HG03469 (cell line): ENCODE measurements around the gene RETREG1.
"Not testable (repeated sequence)": the region's sequence is repeated elsewhere in the genome, so short reads cannot be mapped to it uniquely, and the experiment has no call there.

Experiments used
- ATAC-seq: cut with Tn5 transposase; IDR thresholded peaks from one replicate; pipeline ENCODE4 v1.9.1; 2021; ENCODE audit warnings: mild to moderate bottlenecking, moderate library complexity, moderate number of reproducible peaks; ENCODE audit not compliant: unreplicated experiment

Gene RETREG1

DNA sequence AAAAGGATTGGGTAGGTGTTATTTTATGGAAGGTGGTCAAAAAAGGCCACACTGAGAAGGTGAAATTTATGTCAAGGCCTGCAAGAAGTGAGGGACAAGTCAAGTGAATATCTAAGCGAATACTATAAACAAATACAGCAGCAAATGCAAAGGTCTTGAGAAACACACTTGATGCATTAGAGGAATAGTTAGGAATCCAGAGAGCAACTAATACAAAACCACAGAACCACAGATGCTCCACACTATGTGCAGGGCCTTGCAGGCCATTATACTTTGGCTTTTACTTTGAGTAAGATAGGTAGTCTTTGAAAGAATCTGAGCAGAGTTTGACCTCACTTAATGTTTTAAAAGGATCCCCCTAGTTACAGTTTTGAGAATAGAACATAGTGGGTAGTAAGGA lies 155.8 kb downstream of the RETREG1 start:
- no peak for ATAC-seq

DNA sequence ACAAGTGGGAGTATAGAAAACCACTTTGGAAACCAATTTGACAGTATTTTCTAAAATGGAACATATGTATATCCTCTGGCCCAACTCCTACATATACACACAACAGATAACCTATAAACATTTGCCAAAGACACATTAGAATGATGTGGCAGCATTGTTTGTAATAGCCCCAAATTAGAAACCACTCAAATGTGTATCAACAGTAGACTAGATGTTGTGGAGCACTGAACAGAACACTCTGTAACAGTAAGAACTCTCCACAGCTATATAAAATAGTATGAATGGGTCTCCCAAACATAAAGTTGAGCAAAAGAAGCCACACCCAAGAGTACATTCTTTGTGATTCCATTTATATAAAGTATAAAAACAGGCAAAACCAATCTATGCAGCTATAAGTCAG lies 157.3 kb downstream of the RETREG1 start:
- ATAC-seq = no peak

DNA sequence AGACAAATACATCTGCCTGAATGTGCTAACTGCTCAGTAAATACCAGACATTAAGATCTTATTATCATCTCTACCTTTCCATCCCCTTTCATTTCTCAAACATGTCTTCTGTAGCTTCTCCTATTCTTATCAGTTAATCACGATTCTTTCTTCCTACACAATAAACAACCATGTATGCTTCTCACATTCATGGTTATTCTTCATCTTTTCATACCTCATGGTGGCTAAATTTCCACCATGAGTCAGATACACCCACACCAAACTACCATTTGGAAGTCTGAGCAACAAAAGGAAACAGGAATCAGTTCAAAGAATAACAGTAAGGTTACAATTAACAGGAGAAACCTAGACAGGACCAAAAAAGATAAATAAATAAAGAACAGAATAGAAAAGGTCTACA lies 158.9 kb downstream of the RETREG1 start:
- no peak for ATAC-seq

DNA sequence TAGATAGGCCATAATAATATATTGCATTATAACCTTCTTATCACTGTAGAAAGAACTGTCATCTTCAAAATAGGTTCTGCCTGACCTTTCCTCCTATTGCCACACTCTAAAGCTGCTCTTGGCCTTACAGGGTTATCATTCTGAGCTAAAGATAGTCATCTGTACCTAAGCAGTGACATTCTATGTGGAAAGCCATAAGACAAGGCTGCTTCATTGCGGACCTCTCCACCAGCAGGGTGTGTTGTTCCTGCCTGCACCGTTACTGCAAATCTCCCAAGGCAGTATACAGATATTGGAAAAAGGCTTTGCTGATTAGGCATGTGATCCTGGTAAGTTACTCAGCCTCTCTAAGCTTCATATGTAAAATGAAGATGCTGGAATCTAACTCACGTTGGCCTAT lies 159.3 kb downstream of the RETREG1 start:
- no peak for ATAC-seq

DNA sequence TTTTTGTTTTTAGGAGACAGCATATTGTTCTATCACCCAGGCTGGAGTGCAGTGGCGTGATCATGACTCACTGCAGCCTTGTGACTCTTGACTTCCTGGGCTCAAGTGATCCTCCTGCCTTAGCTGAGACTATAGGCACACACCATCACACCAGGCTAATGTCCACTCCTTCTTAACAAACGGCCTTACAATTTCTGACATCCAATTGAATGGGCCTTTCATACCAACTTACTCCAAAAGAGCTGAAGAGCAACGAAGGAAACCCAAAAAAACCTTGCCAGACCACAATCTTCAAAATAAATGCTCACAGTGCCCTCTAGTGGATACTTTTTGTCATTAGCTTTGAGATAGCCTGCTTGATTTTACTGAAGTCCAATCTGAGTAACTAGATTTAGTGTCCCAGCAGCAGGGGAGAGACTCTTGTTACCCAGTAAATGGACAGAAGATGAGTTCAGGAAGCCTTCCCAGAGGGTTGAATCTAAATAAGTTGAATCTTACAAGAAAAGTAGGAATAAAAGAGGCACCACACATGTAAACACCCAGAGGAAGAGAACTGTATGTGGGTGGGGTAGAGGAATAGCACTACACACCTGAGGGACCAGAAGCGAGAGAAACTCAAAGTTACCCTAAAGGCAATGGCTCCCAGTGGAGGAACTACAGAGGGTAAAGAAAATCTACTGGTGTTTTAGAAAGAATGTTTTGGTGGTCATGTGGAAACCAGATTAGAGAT lies 160.5 kb downstream of the RETREG1 start:
- peak; percentile 44 for ATAC-seq

DNA sequence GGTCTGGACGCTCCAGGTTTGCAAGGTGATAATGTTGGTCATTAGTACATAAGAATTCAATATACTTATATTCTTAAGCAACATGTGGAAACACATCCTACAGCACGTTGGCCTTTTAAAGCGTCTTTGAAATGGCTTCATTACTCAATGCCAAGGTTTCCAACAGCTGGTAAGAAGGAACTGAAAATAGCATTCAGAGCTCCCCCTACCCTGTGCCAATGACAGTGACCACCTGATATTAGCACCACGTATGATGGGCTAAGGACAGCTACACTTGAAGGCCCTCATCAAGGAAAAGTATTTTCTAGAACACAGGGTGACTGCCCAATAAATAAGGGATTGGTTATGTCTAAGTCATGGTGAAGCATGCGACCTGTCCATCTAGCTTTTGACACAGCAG lies 161.1 kb downstream of the RETREG1 start:
- no peak for ATAC-seq

DNA sequence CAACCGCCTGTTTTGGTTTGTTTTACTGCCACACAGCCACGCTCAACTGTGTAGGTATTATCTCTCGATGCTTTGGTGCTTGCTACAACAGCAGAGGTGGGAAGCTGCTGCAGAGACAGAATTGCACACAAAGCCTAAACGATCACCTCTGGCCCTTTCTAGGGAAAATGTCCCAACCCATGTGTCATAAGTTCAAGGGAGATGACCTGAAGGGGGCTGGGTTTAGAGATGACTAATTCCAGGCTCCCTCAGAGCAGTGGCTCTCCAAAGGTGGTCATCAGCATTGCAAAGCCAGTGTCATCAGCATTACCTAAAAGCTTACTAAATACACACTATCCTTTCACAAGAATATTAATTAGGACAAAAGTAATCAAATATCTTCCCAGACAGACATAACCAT lies 162.1 kb downstream of the RETREG1 start:
- no peak for ATAC-seq

DNA sequence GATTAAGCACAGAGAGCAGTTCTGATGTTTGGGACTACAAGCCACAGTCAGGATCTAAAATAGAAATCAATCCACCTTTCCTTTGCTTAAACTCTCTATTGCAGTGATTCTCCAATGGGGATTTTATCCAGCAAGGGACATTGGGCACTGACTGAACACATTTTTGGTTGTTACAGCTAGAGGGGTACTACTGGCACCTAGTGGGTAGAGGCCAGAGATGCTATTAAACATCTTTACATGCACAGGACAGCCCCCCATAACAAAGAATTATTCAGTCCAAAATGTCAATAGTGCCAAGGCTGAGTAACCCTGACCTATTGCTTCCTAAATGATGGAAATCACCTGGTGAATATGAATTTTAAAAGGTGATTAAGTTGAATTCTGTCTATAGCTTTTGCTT lies 163.2 kb downstream of the RETREG1 start:
- ATAC-seq = no peak

DNA sequence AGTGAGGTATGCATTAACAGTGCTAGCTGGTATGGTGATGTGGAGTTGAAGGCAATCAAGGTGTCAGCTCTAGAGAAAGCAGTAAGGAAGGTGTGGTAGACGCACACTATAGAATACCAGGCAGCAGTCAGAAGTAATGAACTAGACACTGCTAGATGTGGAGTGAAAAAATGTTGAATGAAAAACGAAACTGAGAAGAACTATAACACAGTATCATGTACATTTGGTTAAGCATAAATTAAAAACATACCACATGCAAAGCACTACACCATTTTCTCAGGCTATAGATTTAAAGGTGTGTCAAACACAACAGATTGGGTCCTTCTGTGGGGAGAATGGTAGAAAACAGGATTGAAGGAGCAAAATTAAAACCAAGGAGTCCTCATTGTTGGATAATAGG lies 166.6 kb downstream of the RETREG1 start:
- ATAC-seq = no peak

DNA sequence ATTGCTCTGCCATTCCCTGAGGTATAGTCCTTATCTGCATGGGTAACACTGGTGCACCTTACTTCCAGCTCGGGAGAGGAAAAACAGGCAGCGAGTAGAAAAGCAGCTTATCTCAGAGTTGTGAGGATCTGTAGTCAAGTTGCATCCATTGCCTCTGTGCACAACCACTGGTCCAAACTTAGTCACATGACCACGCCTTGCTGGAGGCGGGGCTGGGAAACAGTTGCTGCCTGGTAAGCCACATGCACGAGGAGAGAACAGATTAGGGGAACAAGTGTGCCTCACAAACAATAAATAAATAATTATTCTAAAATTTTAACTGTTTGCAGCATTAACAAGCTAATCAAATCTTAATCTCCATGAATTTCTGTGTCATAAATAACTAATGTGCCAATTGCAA lies 169.8 kb downstream of the RETREG1 start:
- ATAC-seq = no peak

DNA sequence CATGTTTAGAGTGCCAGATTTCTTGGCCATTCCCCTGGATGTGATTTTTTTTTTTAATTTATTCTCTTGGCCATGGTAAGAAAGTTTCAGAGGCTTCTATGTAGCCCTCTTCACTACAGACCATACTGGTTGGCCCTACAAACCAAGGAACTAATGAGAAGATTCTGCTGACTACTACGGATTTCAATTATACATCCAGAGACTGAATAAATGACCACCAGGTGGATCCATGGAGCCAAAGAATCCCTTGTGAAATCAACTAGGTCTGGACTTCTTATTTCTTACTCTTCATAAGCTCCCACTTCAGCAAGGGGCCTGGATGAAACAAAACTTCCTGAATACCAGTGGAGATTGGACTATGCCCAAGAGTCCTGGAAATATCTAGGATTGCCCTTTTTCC lies 178.8 kb downstream of the RETREG1 start:
- no peak for ATAC-seq

DNA sequence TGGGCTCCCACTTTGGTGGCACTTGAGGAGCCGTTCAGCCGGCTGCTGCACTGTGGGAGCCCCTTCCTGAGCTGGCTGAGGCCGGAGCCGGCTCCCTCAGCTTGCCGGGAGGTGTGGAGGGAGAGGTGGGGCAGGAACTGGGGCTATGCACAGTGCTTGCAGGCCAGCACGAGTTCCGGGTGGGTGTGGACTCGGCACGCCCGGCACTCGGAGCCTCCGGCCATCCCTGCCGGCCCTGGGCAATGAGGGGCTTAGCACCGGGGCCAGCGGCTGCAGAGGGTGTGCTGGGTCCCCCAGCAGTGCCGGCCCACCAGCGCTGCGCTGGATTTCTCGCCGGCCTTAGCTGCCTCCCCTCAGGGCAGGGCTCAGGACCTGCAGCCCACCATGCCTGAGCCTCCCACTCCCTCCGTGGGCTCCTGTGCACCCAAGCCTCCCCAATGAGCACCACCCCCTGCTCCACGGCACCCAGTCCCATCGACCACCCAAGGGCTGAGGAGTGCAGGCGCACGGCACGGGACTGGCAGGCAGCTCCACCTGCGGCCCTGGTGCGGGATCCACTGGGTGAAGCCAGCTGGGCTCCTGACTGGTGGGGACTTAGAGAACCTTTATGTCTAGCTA lies 180.6 kb downstream of the RETREG1 start:
- ATAC-seq = not testable (repeated sequence)

DNA sequence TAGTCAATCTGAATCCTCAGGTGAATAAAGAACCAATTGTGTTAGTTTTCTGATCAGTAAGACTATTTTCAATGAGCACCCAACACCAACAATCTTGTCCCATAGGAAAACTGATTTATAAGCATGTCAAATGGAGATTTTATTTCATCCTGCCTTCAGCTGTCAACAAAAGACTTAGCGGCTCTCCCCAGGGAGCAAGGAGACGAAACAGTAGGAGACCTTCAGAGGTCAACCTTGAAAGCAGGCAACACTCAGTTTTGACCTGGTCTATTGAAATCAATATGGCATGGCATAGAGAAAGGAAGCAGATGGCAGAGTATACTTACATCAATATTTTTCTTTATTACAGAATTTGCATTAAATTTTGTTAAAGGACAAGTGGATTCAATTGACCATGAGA lies 185.3 kb downstream of the RETREG1 start:
- ATAC-seq = no peak

DNA sequence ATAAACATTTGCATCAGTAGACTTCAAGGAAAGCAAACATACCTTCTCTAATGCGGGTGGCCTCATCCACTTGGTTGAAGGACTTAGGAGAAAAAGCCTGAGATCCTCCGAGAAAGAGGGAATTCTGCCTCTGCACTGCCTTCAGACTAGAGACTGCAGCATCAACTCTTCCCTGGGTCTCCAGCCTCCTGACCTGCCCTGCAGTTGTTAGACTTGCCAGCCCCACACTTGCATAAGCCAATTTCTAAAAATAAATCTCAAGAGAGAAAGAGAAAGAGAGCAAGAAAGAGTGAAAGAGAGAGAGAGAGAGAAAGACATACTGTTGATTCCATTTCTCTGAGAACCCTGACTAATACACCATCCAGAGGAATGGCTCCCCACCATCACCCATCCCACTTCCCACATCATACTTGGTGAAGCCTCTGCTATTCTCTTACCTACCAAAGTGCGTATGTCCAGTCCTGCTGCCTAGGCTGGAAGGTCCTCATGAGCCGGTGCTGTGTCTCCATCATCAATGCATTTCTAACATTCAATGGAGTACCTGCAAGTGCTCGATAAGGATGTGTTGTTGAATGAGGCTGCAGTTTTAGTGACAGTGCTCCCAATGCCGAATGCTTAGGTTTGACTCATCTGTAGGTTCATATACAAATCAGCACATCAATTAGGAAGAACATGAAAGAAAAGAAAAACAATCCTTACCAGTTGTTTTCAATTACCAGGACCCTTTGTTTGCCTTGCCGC lies 186.3 kb downstream of the RETREG1 start:
- ATAC-seq = no peak

DNA sequence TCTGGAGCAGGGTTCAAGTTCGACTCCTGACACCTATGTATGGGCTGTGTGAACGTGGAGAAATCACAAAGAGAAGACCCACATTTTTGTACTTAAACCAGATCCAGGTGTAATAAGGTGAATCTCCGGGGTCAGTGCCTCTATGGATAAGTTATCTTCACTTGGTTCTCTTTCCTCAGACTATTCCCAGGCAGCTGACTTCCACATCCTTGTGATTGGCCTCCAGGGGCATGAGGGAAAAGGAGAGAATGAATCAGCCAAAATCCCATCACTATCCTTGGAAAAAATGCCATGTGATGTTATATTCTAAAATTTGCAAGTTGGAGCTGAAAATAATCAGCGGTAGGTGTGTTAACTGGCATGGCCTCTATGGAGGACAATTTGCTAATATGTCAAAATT lies 188.4 kb downstream of the RETREG1 start:
- no peak for ATAC-seq

DNA sequence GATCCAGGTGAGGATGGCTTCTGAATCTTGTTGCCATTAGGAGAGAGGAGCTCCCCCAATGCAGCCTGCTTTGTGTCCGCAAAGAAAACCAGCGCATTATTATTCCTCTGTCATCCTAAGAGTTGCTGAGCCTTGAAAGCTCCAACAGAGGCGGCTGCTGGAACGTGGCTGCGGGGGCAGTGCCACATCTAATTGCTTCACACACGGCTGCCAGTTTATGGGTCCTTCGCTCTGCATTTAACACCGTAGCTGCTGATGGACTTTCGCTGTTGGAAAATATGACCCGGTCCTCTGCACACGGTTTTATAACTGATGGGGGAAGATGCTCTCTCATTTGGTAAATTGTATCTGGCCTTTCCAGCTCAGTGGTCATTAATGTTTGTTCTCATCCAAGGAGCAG lies 189.2 kb downstream of the RETREG1 start:
- no peak for ATAC-seq
